Activated naive CD4-positive, alpha-beta T cell treated with anti-CD3 and anti-CD28 coated beads, Interleukin-2, amount 50 U/mL, for 72 hours (primary cell): ENCODE results near the gene CRAT. TPM values are rescaled to one million over a fixed set of nuclear protein-coding genes. Genes with fewer than 3 reads are reported as not detected.

Source experiments
- ATAC-seq, 2 donors: fragments of 150-1000 bp; cut with Tn5 transposase; 2 replicates each; pipeline ENCODE4 v1.10.0; 2021; ENCODE audit warnings: mild to moderate bottlenecking in 2 of 2, moderate library complexity in 2 of 2
- DNase-seq, 2 donors: peaks; one replicate each; pipeline ENCODE4 v3.0.0; 2021 to 2022; ENCODE audit warnings: low spot score in 2 of 2
- H3K27ac Mint-ChIP-seq, 2 donors: one replicate each; pipeline ENCODE4 v1.8.0; 2022; ENCODE audit warnings: mild to moderate bottlenecking in 2 of 2, mixed read lengths in 2 of 2
- H3K36me3 Mint-ChIP-seq, 2 donors: one replicate each; pipeline ENCODE4 v1.8.0; 2022; ENCODE audit warnings: mixed read lengths in 2 of 2
- H3K9me3 Mint-ChIP-seq, 2 donors: one replicate each; pipeline ENCODE4 v1.8.0; 2022; ENCODE audit warnings: mixed read lengths in 2 of 2
- total RNA-seq, 2 donors: library from RNA; stranded (reverse); gene quantifications; one replicate each; pipeline ENCODE4 v1.2.3, GENCODE V29; 2022

The CRAT gene
- total RNA-seq, 2 donors from 2014 or later = 14.7 to 35.6 TPM

DNA sequence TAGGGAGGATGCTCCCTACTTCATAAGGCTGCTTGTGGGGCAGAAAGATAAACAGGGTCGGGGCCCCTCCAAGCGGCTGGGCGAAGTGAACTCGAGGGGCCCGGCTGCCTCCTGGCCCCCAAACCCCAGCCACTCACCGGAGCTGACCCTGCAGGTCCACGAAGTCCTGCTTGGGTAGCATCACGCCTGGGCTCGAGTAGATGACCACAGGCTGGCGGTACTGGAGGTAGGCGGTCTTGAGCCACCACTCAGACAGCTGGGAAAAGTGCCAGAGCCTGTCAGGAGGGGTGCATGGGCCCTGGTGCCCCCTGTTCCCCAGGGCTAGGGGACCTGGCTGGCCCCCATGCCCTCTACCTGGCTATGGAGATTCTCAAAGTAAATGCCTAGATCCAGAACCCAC is 6.5 kb downstream of the CRAT start:
- DNase-seq = no peak
- no peaks in the 10 kb centered on the region for H3K36me3 Mint-ChIP-seq
- H3K27ac Mint-ChIP-seq = no peak overlapping the region
- no peaks in the 10 kb centered on the region for H3K9me3 Mint-ChIP-seq
- no peak for ATAC-seq

DNA sequence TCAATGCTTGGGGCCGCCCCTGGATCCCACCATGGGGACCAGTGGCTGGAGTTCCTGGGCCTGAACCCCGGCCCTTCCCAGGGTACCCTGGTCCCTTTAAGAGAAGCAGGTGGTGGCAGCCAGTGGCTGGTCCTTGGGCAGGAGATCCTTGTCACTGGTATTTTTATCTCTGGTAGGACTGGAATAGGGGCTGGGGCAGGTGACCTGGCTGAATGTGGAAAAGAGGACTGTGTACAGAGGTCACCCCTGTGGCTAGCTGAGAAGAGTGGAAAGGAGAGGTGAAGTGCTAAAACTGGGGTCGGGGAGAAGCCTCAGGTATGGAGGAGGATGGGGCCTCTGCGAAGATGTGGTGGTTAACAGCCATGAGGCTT is 7.0 kb downstream of the CRAT start:
- H3K9me3 Mint-ChIP-seq = no peaks in the 10 kb centered on the region
- DNase-seq = no peak
- H3K27ac Mint-ChIP-seq = no peak overlapping the region
- ATAC-seq = no peak
- H3K36me3 Mint-ChIP-seq = no peaks in the 10 kb centered on the region

DNA sequence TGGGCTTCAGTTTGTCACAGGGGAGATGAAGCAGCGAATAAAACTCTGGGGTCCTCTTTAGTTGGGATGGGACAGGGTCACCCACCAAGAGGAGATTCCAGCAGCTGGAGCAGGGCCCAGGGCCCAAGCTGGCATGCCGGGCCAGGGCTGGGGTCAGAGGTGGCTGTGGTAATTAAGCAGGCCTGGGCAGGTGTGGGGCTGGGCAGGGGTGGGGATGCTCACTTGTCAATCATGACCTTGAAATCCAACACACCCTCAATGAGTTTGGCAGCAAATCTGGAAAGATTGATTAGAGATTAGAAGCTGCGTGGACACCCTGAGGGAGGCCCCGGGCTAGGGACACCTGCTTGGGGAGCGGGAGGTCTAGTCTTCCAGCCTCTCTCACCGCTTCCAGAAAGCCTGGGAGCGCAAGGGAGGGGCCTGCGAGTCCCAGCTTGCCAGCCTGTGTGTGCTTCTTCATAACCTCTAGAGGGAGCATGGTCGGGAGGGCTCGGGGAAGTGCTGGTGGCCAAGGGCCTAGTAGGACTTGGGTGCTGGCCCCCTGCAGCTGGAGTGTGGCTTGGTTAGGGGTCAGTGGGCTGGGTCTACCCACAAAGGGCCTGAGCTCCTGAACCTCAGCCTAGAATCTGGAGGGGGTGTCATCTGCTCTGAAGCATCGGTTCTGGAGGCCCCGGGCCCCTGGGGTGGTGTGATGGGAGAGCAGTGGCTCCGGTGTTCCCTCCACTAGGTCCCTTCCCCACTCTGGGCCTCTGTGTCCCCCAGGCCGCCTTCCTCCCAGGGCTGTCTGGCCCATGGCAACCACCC is 7.6 kb downstream of the CRAT start:
- ATAC-seq (peak in 1 of 2 donors; percentile 66), DNase-seq (no peak)
- Mint-ChIP-seq H3K9me3 (no peaks in the 10 kb centered on the region), H3K27ac (peak overlapping the region; percentile 53 to 55), H3K36me3 (no peaks in the 10 kb centered on the region)

- H3K27ac Mint-ChIP-seq = peak overlapping the region in 1 of 2 donors; percentile 53
- DNase-seq (no peak), ATAC-seq (no peak)
- H3K36me3 Mint-ChIP-seq = no peaks in the 10 kb centered on the region
- H3K9me3 Mint-ChIP-seq = no peaks in the 10 kb centered on the region
Measured at GRCh38 chr9:129102095-129102525, 8.5 kb downstream of the CRAT start.

- ATAC-seq = no peak
- no peak overlapping the region for H3K27ac Mint-ChIP-seq
- no peaks in the 10 kb centered on the region for H3K36me3 Mint-ChIP-seq
- DNase-seq = no peak
- H3K9me3 Mint-ChIP-seq = no peaks in the 10 kb centered on the region
Measured at GRCh38 chr9:129101279-129101678, 9.3 kb downstream of the CRAT start.

DNA sequence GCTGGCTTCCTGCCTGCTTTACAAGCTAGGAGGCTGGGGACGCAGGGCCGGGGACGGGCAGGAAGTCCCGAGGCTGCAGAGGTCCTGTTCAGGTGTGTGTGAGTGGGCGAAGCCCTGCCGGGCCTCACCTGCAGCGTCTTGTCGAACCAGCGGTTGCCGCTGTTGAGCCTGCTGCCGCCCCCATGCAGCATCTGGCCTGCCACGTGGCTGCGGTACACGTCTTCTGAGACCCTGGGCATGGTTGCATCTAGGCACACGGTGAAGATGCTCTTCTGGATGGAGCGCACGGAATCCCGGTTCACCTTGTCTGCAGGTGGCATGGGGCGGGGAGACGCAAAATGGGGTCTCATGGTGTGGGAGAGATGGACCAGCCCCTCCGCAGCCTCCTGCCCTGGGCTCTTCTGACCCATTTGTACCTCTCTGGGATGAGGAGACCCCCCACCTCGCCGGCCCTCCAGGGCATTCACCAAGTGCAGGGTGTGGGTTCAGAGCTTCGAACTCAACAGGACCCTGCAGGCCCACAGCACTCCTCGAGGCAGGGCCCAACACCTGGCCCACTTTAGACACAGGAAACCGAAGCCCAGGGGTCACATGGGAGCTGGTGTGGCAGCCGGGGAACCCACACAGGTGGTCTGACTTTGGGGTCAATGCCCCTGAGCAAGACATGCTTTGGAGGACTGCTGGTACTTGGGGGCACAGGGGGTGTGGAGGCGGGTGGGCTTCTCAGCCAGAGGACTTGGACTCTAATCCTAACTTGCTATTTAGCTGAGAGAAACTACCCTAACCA is 10.0 kb downstream of the CRAT start:
- DNase-seq = no peak
- Mint-ChIP-seq H3K9me3 (no peaks in the 10 kb centered on the region), H3K36me3 (no peaks in the 10 kb centered on the region), H3K27ac (no peak overlapping the region)
- ATAC-seq = no peak

GRCh38 chr9:129098328-129098727 is 12.3 kb downstream of the CRAT start:
- H3K36me3 Mint-ChIP-seq = no peaks in the 10 kb centered on the region
- no peak for ATAC-seq

DNA sequence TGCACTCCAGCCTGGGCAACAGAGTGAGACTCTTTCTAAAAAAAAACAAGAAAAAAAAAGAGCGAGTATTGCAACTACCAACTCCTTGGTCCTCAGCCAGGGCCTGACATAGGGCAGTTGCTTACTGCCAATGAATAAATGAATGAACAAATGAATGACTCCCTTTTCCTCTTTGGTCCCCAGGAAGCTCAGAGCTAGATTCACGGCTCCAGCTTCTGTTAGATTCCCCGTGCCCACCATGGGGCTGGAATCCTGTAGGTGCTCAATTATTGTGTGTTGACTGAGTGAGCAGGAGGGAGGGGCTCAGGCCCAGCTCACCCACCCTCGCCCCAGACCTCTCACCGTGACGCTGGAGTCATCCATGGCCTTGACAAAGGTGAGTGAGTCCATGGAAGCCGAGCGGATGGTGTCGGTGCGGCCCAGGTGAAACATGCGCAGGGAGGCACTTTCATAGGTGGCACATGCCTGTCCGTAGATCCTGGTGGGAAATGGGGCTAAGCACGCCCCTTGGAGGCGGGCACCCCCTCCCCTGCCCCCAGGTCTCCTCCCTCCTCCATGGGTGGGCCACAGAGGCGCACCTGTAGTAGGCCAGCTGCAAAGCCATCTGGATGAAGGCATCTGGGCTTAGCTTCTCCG is 12.8 kb downstream of the CRAT start:
- H3K9me3 Mint-ChIP-seq = no peaks in the 10 kb centered on the region
- H3K27ac Mint-ChIP-seq = no peak overlapping the region
- no peaks in the 10 kb centered on the region for H3K36me3 Mint-ChIP-seq
- DNase-seq (no peak), ATAC-seq (no peak)

More at GRCh38 chr9:129098328-129098727, 12.3 kb downstream of the CRAT start:
- Mint-ChIP-seq H3K9me3 (no peaks in the 10 kb centered on the region), H3K27ac (no peak overlapping the region)
- no peak for DNase-seq

- DNase-seq (no peak), ATAC-seq (no peak)
- H3K27ac Mint-ChIP-seq = peak overlapping the region in 1 of 2 donors; percentile 55
- H3K36me3 Mint-ChIP-seq = no peaks in the 10 kb centered on the region
- H3K9me3 Mint-ChIP-seq = no peaks in the 10 kb centered on the region
Measured at GRCh38 chr9:129095908-129096307, 14.7 kb downstream of the CRAT start.

GRCh38 chr9:129095170-129095667 is 15.4 kb downstream of the CRAT start:
- ATAC-seq = no peak
- no peak overlapping the region for H3K27ac Mint-ChIP-seq

DNA sequence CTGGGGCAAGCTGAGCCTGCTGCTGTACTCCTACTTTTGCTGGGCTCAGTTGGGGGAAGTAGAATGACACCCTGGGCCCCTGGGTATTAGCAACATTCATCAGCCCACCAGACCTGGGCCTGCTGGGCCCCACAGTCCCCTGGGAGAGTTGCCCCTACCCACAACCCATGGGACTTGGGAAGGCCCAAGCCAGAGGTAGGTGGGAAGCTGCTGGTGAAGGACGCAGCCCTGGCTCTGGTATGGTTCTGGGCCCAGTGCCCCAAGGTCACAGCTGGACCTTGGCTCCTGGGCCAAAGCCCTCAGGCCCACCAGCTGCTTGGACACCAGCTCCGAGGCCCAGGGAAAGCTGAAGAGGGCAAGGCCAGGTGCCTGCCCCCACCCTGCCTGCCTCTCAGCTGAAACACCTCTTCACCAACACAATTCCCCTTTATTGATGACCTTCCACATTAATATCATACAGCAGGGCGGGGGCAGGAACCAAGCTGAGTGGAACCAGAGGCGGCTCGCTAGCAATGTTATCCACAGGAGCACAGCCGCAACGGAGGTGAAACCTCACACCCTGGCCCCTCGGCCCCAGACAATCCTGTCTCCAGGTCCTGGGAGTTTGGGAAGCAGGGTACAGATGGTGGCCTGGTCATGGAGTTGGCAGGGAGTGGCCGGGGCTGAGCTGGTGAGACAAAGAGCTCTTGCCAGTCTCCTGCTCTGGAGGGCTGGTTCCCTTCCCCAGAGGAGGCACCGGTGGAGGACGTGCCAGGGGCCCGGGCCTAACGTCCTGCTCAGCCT is 16.0 kb downstream of the CRAT start:
- no peak for DNase-seq
- H3K36me3 Mint-ChIP-seq = no peaks in the 10 kb centered on the region
- no peak for ATAC-seq
- no peaks in the 10 kb centered on the region for H3K9me3 Mint-ChIP-seq
- H3K27ac Mint-ChIP-seq = peak overlapping the region; percentile 2 to 68

More at GRCh38 chr9:129095170-129095667, 15.4 kb downstream of the CRAT start:
- no peak for DNase-seq
- Mint-ChIP-seq H3K36me3 (no peaks in the 10 kb centered on the region), H3K9me3 (no peaks in the 10 kb centered on the region)

- H3K36me3 Mint-ChIP-seq = no peaks in the 10 kb centered on the region
- ATAC-seq = no peak
- H3K9me3 Mint-ChIP-seq = no peaks in the 10 kb centered on the region
- H3K27ac Mint-ChIP-seq = peak overlapping the region; percentile 2 to 68
- no peak for DNase-seq
Measured at GRCh38 chr9:129093602-129094386, 16.8 kb downstream of the CRAT start.

DNA sequence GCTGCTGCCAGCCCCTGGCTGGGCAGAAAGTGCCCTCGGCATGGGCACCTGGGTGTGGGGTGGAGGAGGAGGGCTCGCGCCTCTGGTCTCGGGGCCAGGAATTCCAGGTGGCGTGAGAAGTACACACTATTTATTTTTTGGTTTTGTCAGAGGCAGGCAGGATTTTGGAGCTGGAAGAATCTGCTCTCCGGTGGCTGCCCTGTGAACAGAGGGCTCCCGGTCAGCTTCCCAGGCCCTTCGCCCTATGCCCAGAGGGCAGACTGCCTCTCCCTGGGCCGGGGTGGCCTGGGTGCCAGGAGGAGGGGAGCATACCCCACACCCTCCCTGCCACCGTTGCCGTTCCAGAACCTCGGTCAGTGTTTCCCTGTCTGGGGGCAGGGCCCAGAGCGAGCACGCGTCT is 21.3 kb downstream of the CRAT start:
- Mint-ChIP-seq H3K9me3 (no peaks in the 10 kb centered on the region), H3K36me3 (no peaks in the 10 kb centered on the region), H3K27ac (no peak overlapping the region)
- ATAC-seq (no peak), DNase-seq (no peak)

- Mint-ChIP-seq H3K36me3 (no peaks in the 10 kb centered on the region), H3K27ac (no peak overlapping the region), H3K9me3 (no peaks in the 10 kb centered on the region)
- ATAC-seq (no peak), DNase-seq (no peak)
Measured at GRCh38 chr9:129084087-129084486, 26.5 kb downstream of the CRAT start.

DNA sequence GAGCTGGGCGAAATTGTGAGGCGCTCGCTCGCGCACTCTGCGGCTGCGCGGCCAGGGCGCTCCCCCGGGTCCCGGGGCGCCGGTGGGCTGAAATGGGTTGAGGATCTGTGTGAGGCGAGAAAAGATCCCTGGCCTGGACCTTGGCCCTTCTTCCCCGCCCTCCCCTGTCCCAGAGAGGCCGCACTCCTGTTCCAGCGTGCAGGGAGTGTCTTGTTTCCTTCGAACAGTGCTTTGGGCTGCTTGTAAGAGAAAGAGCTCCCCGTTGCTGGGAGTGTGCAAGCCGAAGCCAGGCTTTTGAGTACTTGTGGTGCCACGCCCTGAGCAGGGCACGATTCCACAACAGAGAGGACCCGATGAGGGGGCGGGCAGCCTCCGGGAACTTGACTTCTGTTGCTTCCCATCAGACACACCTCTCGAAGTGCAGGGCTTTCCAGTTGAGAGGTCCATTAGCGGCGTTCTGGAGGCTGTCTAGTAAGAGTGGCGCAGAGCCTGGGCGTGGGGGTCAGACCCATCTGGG is 29.1 kb downstream of the CRAT start:
- H3K27ac Mint-ChIP-seq = peak overlapping the region; percentile 60 to 77
- no peaks in the 10 kb centered on the region for H3K36me3 Mint-ChIP-seq
- no peaks in the 10 kb centered on the region for H3K9me3 Mint-ChIP-seq
- DNase-seq = no peak
- no peak for ATAC-seq
